Skeletal muscle cell (primary cell): ENCODE data around the gene BRD1.

Source experiments
- DNase-seq: peaks from one replicate; pipeline ENCODE4 v3.0.0-alpha.2; 2010; ENCODE audit warnings: low read depth
- H3K4me3 ChIP-seq: 2 replicates; pipeline ENCODE4 v1.5.1; 2011; ENCODE audit warnings: low read depth, mild to moderate bottlenecking, control low read depth, low read length, moderate library complexity

Gene BRD1

GRCh38 chr22:49746065-49746464 is 81.6 kb downstream of the BRD1 start:
- no peak for DNase-seq
- no peak overlapping the region for H3K4me3 ChIP-seq

DNA sequence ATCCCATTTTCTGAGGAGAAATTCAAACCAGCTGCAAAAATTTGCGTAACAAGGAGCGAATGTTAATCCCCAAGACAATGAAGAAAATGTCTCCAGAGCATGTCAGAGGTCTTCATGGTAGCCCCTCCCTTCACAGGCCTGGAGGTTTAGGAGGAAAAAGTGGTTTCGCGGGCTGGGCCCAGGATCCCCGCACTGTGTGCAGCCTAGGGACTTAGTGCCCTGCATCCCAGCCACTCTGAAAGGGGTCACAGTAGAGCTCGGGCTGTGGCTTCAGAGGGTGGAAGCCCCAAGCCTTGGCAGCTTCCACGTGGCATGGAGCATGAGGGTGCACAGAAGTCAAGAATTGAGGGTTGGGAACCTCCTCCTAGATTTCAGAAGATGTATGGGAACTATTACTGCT is 87.4 kb downstream of the BRD1 start:
- DNase-seq: no peak
- no peak overlapping the region for H3K4me3 ChIP-seq

GRCh38 chr22:49739138-49739537 is 88.5 kb downstream of the BRD1 start:
- DNase-seq: no peak
- no peak overlapping the region for H3K4me3 ChIP-seq

- no peak for DNase-seq
- H3K4me3 ChIP-seq: no peak overlapping the region
Measured at GRCh38 chr22:49738566-49738965, 89.1 kb downstream of the BRD1 start.

- DNase-seq: no peak
- H3K4me3 ChIP-seq: no peak overlapping the region
Measured at GRCh38 chr22:49738006-49738405, 89.7 kb downstream of the BRD1 start.

GRCh38 chr22:49737101-49737551 is 90.5 kb downstream of the BRD1 start:
- no peak for DNase-seq

GRCh38 chr22:49736538-49736937 is 91.1 kb downstream of the BRD1 start:
- no peak for DNase-seq

More at GRCh38 chr22:49737101-49737551, 90.5 kb downstream of the BRD1 start:
- no peak overlapping the region for H3K4me3 ChIP-seq

DNA sequence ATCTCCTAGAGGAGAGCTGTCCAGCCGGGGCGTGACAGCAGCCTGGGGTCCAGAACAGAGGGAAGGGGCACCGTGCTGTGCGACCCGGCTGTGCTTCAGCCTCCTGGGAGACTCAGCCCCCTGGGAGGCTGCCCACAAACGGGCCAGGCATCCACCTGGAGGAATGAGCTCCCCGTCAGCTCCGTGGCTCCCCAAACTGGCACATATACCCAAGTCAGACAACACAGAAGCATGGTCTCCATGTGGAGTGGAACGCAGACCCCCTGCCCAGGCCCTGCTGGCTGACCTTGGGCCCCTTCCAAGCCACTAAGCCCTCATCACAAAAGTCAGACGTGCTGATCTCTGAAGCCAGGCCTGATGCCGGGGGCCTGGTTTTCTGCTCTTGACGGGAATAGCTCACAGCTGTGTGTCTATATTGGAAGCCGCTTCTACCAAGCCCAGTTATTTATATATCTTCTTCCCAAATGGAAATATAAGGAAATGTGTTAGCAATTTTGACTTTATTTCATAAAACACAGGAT is 91.7 kb downstream of the BRD1 start:
- DNase-seq: no peak
- H3K4me3 ChIP-seq: no peak overlapping the region

More at GRCh38 chr22:49736538-49736937, 91.1 kb downstream of the BRD1 start:
- no peak overlapping the region for H3K4me3 ChIP-seq

DNA sequence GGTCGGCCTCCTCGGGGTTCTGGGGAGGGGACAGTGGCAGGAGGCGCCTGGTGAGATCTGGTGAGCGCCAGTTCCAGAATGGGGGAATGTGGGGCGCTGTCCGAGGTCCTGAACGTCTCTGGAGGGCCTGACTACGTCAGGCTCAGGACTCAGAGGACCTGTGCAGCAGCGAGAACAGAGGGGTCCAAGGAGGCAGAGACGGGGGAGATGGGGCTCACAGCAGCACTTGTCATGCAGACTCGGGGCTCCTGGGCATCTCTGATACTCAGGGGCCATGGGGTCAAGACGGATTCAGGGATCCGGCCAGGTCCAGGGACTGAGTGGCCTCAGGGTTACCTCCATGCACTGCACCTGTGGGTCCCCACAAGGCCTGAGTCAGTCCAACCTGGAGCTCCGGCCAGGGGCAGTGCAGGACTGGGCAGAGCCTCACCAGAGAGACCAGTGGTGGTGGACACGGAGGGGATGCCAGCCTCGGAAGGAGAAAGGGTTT is 92.2 kb downstream of the BRD1 start:
- DNase-seq: no peak
- no peak overlapping the region for H3K4me3 ChIP-seq

DNA sequence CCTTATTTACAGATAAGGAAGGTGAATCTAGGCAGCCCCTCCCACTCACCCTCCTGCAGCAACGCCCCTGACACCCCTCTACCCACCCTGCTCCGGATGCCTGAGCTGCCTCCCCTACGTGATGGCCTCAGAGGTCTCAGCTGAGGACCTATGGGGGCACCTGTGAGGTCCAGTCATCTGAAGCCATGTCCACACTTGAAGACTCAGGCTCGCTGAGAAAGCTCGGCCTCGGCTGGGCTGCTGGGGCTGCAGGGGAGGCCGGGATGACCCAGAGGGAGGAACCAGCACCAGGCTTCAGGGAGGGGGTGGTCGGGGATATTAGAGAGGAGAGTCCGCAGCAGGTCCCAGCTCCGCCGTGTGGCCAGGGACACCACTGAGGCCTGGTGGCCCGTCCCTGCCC is 92.8 kb downstream of the BRD1 start:
- DNase-seq: no peak

DNA sequence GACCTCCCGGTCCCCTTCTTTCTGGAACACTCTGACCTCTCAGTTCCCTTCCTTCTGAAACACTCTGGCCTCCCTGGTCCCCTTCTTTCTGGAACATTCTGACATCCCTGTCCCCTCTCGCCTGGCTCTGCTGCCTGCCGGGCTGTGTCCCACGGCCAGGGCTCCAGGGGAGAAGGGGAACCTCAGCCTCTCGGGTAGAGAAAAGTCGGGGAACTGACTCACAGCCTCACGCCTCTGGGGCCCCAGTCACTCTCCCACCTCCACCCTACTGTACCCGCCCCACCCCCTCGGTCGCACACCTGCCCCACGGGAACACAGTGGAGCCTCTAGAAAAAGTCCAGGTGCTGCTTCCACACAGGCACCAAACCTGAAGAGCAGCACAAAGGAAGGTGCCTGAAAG is 93.3 kb downstream of the BRD1 start:
- DNase-seq: no peak
- no peak overlapping the region for H3K4me3 ChIP-seq

More for the DNA sequence above, 92.8 kb downstream of the BRD1 start:
- no peak overlapping the region for H3K4me3 ChIP-seq

- no peak overlapping the region for H3K4me3 ChIP-seq
- no peak for DNase-seq
Measured at GRCh38 chr22:49733631-49734030, 94.0 kb downstream of the BRD1 start.

DNA sequence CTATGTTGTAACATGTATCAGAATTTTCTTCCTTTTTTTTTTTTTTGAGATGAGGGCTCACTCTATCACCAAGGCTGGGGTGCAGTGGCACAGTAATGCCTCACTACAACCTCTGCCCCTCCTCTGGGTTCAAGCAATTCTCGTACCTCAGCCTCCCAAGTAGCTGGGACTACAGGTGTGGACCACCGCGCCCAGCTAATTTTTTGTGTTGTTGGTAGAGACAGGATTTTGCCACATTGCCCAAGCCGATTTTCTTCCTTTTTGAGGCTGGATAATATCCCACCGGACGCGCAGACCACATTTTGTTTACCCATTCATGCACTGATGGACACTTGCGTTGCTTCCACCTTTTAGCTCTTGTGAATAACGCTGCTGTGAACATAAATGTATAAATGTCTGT is 97.0 kb downstream of the BRD1 start:
- DNase-seq: no peak
- no peak overlapping the region for H3K4me3 ChIP-seq

DNA sequence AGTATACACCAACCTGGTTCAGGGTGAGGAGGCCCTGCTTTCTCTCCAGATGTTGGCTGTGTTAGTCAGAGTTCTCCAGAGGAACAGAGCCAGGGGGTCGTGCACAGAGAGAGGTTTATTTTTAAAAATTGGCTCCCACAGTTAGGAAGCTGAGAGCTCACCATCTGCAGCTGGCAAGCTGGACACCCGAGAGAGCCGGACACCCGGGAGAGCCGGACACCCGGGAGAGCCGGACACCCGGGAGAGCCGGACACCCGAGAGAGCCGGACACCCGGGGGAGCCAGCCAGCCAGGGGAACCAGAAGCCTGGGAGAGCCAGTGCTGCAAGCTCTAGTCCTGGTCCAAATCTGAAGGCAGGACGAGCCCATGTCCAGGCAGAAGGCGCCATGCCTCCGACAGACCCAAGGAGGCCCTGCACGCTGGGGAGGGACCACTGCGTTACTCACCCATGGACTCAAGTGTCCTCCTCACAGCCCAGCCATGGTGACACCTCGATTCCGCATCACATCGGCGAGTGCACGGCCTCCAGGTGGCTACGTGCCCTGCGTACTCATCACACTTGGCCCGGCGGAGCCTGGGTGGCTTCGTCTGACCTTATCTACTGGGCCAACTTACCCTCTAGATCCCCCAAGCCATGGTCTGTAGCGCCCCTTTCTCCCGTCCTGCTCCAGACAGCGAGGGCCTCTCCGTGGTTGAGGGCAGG is 99.0 kb downstream of the BRD1 start:
- H3K4me3 ChIP-seq: no peak overlapping the region
- no peak for DNase-seq

- DNase-seq: no peak
- H3K4me3 ChIP-seq: no peak overlapping the region
Measured at GRCh38 chr22:49727881-49728569, 99.6 kb downstream of the BRD1 start.

- DNase-seq: no peak
- H3K4me3 ChIP-seq: no peak overlapping the region
Measured at GRCh38 chr22:49727191-49727880, 100.3 kb downstream of the BRD1 start.

- DNase-seq: no peak
Measured at GRCh38 chr22:49726701-49727101, 101.0 kb downstream of the BRD1 start.

GRCh38 chr22:49726022-49726681 is 101.5 kb downstream of the BRD1 start:
- DNase-seq: no peak
- no peak overlapping the region for H3K4me3 ChIP-seq

More at GRCh38 chr22:49726701-49727101, 101.0 kb downstream of the BRD1 start:
- no peak overlapping the region for H3K4me3 ChIP-seq

DNA sequence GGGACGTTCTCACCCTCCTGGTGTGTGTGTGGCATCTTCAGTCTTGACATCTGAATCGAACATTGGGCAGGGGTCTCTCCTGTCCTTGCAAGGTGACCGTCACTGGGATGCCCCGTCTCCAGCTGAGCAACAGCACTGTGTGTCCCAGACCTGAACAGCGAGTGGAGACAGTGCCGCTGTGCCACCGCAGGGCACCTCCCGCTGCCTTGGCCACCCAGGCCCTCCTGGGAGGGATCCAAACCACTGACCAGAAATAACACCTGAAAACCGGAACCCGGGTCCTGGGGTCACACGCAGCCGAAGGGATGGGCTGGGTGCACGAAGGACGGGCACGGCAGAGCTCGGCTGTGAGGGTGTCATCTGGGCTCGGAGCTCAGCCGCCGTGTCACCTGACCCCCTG is 102.2 kb downstream of the BRD1 start:
- no peak for DNase-seq
- no peak overlapping the region for H3K4me3 ChIP-seq
